Measurements from ENCODE around the gene EP300. TPM values are rescaled to one million over a fixed set of nuclear protein-coding genes. Genes with fewer than 3 reads are reported as not detected.
A peak's percentile ranks its signal among the peaks of the same experiment; 100 is the strongest.

Gene EP300
- total RNA-seq, 1 experiment from 2014 or later: 78.6 TPM

- Mint-ChIP-seq H3K4me1 (ENCODE audit: low read depth, unreplicated experiment) (peaks cover 9% of the 10 kb centered on the region), H3K27me3 (ENCODE audit: insufficient read depth, unreplicated experiment) (no peaks in the 10 kb centered on the region), H3K27ac (ENCODE audit: unreplicated experiment) (no peak overlapping the region), H3K4me3 (ENCODE audit: unreplicated experiment) (no peak overlapping the region), H3K9me3 (ENCODE audit: unreplicated experiment) (no peaks in the 10 kb centered on the region), H3K36me3 (ENCODE audit: insufficient read depth, unreplicated experiment) (peaks cover 85% of the 10 kb centered on the region)
- intact Hi-C loops (cut with micrococcal nuclease; ENCODE audit: unreplicated experiment): no loop called here
- H3K4me1 ChIP-seq: no peaks in the 10 kb centered on the region
- no peak for DNase-seq
- H3K27me3 ChIP-seq (replicated peaks; ENCODE audit: control insufficient read depth, insufficient read depth, low read length): no peaks in the 10 kb centered on the region
- no peaks in the 10 kb centered on the region for H3K9me3 ChIP-seq
- ChIA-PET POLR2A (no interaction called here), CTCF (no interaction called here)
- BruUV-seq (replicated peaks): no TSS peak
- H3K4me3 ChIP-seq (ENCODE audit: low read depth, low read length): no peak overlapping the region
- TF ChIP-seq CTCF (IDR thresholded peaks at IDR 0.05; ENCODE audit: insufficient read depth in 1 of 2, low read depth in 1 of 2, low read length in 1 of 2, severe bottlenecking in 1 of 2, unreplicated experiment in 1 of 2): no peak
- no peaks in the 10 kb centered on the region; the same call in 1 of the 2 replicates for H3K36me3 ChIP-seq (ENCODE audit: control insufficient read depth, insufficient read depth, low read length)
Measured at GRCh38 chr22:41123151-41123550, 30.8 kb downstream of the EP300 start.

GRCh38 chr22:41124086-41124485 is 31.7 kb downstream of the EP300 start:
- H3K27me3 Mint-ChIP-seq (ENCODE audit: insufficient read depth, unreplicated experiment): no peaks in the 10 kb centered on the region
- H3K4me3 Mint-ChIP-seq (ENCODE audit: unreplicated experiment): no peak overlapping the region
- intact Hi-C loops (cut with micrococcal nuclease; ENCODE audit: unreplicated experiment): no loop called here
- H3K9me3 Mint-ChIP-seq (ENCODE audit: unreplicated experiment): no peaks in the 10 kb centered on the region
- BruUV-seq (replicated peaks): no TSS peak
- Histone ChIP-seq H3K4me1 (no peaks in the 10 kb centered on the region), H3K9me3 (no peaks in the 10 kb centered on the region), H3K36me3 (ENCODE audit: control insufficient read depth, insufficient read depth, low read length) (no peaks in the 10 kb centered on the region; the same call in 1 of the 2 replicates), H3K4me3 (ENCODE audit: low read depth, low read length) (no peak overlapping the region), H3K27me3 (replicated peaks; ENCODE audit: control insufficient read depth, insufficient read depth, low read length) (no peaks in the 10 kb centered on the region)
- no peak for TF ChIP-seq CTCF (IDR thresholded peaks at IDR 0.05; ENCODE audit: insufficient read depth in 1 of 2, low read depth in 1 of 2, low read length in 1 of 2, severe bottlenecking in 1 of 2, unreplicated experiment in 1 of 2)
- H3K27ac Mint-ChIP-seq (ENCODE audit: unreplicated experiment): no peak overlapping the region
- no peak for DNase-seq
- peaks cover 9% of the 10 kb centered on the region for H3K4me1 Mint-ChIP-seq (ENCODE audit: low read depth, unreplicated experiment)
- ChIA-PET POLR2A (no interaction called here), CTCF (no interaction called here)
- H3K36me3 Mint-ChIP-seq (ENCODE audit: insufficient read depth, unreplicated experiment): peaks cover 86% of the 10 kb centered on the region

GRCh38 chr22:41127451-41127850 is 35.1 kb downstream of the EP300 start:
- H3K27ac Mint-ChIP-seq (ENCODE audit: unreplicated experiment): peak overlapping the region; percentile 39
- H3K27me3 Mint-ChIP-seq (ENCODE audit: insufficient read depth, unreplicated experiment): no peaks in the 10 kb centered on the region
- H3K9me3 Mint-ChIP-seq (ENCODE audit: unreplicated experiment): no peaks in the 10 kb centered on the region
- no peak for DNase-seq
- no peaks in the 10 kb centered on the region for H3K27me3 ChIP-seq (replicated peaks; ENCODE audit: control insufficient read depth, insufficient read depth, low read length)
- H3K9me3 ChIP-seq: no peaks in the 10 kb centered on the region
- peaks cover 5% of the 10 kb centered on the region for H3K36me3 ChIP-seq (ENCODE audit: control insufficient read depth, insufficient read depth, low read length)
- peaks cover 90% of the 10 kb centered on the region for H3K36me3 Mint-ChIP-seq (ENCODE audit: insufficient read depth, unreplicated experiment)
- ChIA-PET POLR2A (no interaction called here), CTCF (no interaction called here)
- no peak for TF ChIP-seq CTCF (IDR thresholded peaks at IDR 0.05; ENCODE audit: insufficient read depth in 1 of 2, low read depth in 1 of 2, low read length in 1 of 2, severe bottlenecking in 1 of 2, unreplicated experiment in 1 of 2)
- no peaks in the 10 kb centered on the region for H3K4me1 Mint-ChIP-seq (ENCODE audit: low read depth, unreplicated experiment)
- intact Hi-C loops (cut with micrococcal nuclease; ENCODE audit: unreplicated experiment): no loop called here
- no TSS peak for BruUV-seq (replicated peaks)
- H3K4me1 ChIP-seq: no peaks in the 10 kb centered on the region
- H3K4me3 Mint-ChIP-seq (ENCODE audit: unreplicated experiment): no peak overlapping the region
- H3K4me3 ChIP-seq (ENCODE audit: low read depth, low read length): no peak overlapping the region

Measured in Caco-2 (cell line).